SU-DHL-6 (cell line): ENCODE measurements around the gene COMT.

Source experiments
- H2AFZ ChIP-seq: fragments of 200-600 bp; sonication (generic); 2 replicates; pipeline ENCODE4 v1.6.1; 2014; ENCODE audit warnings: low read depth, mild to moderate bottlenecking, moderate library complexity, mixed read lengths, antibody characterized with exemption, low read length; ENCODE audit not compliant: severe bottlenecking
- H3F3A ChIP-seq: fragments of 200-600 bp; shearing (Covaris generic); 2 replicates; pipeline ENCODE4 v1.6.0; 2016; ENCODE audit warnings: antibody characterized with exemption, mild to moderate bottlenecking; ENCODE audit not compliant: insufficient read depth
- H3K27ac ChIP-seq: fragments of 200-600 bp; sonication (generic); 2 replicates; pipeline ENCODE4 v1.5.1; 2016; ENCODE audit warnings: low read depth, mild to moderate bottlenecking, low read length, moderate library complexity, mixed read lengths
- H3K27me3 ChIP-seq: fragments of 200-600 bp; sonication (generic), shearing (Covaris generic); 2 replicates; pipeline ENCODE4 v1.6.0; 2014; ENCODE audit warnings: mild to moderate bottlenecking, low read length
- H3K36me3 ChIP-seq: fragments of 200-600 bp; sonication (generic); 2 replicates; pipeline ENCODE4 v1.6.1; 2014; ENCODE audit warnings: mild to moderate bottlenecking, low read length, mixed read lengths
- H3K4me2 ChIP-seq: fragments of 300-600, 200-600 bp; shearing (Covaris generic), sonication (generic); 2 replicates; pipeline ENCODE4 v1.6.0; 2014; ENCODE audit warnings: low read length, low read depth, mild to moderate bottlenecking; ENCODE audit not compliant: poor library complexity, severe bottlenecking
- H3K4me3 ChIP-seq: fragments of 200-600 bp; sonication (generic); 2 replicates; pipeline ENCODE4 v1.5.1; 2014; ENCODE audit warnings: antibody characterized with exemption, low read length, mild to moderate bottlenecking, mixed read lengths; ENCODE audit not compliant: insufficient read depth, poor library complexity, severe bottlenecking
- H3K79me2 ChIP-seq: fragments of 200-600 bp; sonication (generic); 2 replicates; pipeline ENCODE4 v1.6.1; 2014; ENCODE audit warnings: mild to moderate bottlenecking, low read length, moderate library complexity; ENCODE audit not compliant: insufficient read depth
- H3K9ac ChIP-seq: fragments of 200-600 bp; sonication (generic); 2 replicates; pipeline ENCODE4 v1.7.0; 2014; ENCODE audit warnings: mild to moderate bottlenecking, low read length
- H3K9me2 ChIP-seq: fragments of 200-600 bp; sonication (generic); replicated peaks from 2 replicates; pipeline ENCODE4 v1.6.1; 2014; ENCODE audit warnings: low read length; ENCODE audit not compliant: insufficient read depth
- H3K9me3 ChIP-seq: fragments of 200-600 bp; sonication (generic); 2 replicates; pipeline ENCODE4 v1.6.1; 2014; ENCODE audit warnings: low read length, mixed read lengths; ENCODE audit not compliant: insufficient read depth
- H4K20me1 ChIP-seq: fragments of 200-600 bp; sonication (generic); 2 replicates; pipeline ENCODE4 v1.6.1; 2014; ENCODE audit warnings: low read depth, mild to moderate bottlenecking, antibody characterized with exemption, low read length, moderate library complexity, mixed read lengths
- CTCF ChIP-seq: fragments of 200-600 bp; sonication (generic); IDR thresholded peaks from one replicate; pipeline ENCODE4 v1.5.1; 2017; ENCODE audit warnings: antibody characterized with exemption, mild to moderate bottlenecking, low read length, moderate library complexity; ENCODE audit not compliant: insufficient read depth, poor library complexity, severe bottlenecking
- EZH2phosphoT487 ChIP-seq: fragments of 200-600 bp; sonication (generic), shearing (Covaris generic); conservative IDR thresholded peaks from 2 replicates; pipeline ENCODE4 v1.6.1; 2018; ENCODE audit warnings: mild to moderate bottlenecking, antibody characterized with exemption, low read length, moderate library complexity, mixed read lengths

The COMT gene

GRCh38 chr22:19917389-19918138 lies 24.0 kb upstream of the COMT start:
- H3F3A ChIP-seq = no peaks in the 10 kb centered on the region
- no peak overlapping the region for H3K27ac ChIP-seq
- no peaks in the 10 kb centered on the region for H3K9me3 ChIP-seq
- H2AFZ ChIP-seq = no peak overlapping the region
- H4K20me1 ChIP-seq = no peaks in the 10 kb centered on the region
- H3K79me2 ChIP-seq = no peaks in the 10 kb centered on the region
- TF ChIP-seq CTCF (no peak), EZH2phosphoT487 (no peak)
- H3K4me2 ChIP-seq = no peak overlapping the region
- H3K9ac ChIP-seq = no peak overlapping the region
- H3K27me3 ChIP-seq = no peaks in the 10 kb centered on the region
- no peaks in the 10 kb centered on the region for H3K9me2 ChIP-seq
- H3K4me3 ChIP-seq = no peak overlapping the region
- no peaks in the 10 kb centered on the region for H3K36me3 ChIP-seq

GRCh38 chr22:19918332-19919106 lies 23.1 kb upstream of the COMT start:
- no peak overlapping the region for H3K4me3 ChIP-seq
- H2AFZ ChIP-seq = no peak overlapping the region
- no peaks in the 10 kb centered on the region for H3K27me3 ChIP-seq
- no peak overlapping the region for H3K4me2 ChIP-seq
- H3K9me2 ChIP-seq = no peaks in the 10 kb centered on the region
- no peak overlapping the region for H3K27ac ChIP-seq
- no peaks in the 10 kb centered on the region for H3K9me3 ChIP-seq
- TF ChIP-seq CTCF = no peak
- TF ChIP-seq EZH2phosphoT487 = no peak
- H3F3A ChIP-seq = no peaks in the 10 kb centered on the region
- H3K79me2 ChIP-seq = no peaks in the 10 kb centered on the region
- H3K9ac ChIP-seq = no peak overlapping the region
- H3K36me3 ChIP-seq = no peaks in the 10 kb centered on the region
- no peaks in the 10 kb centered on the region for H4K20me1 ChIP-seq

- H3K9ac ChIP-seq = no peak overlapping the region
Observed at GRCh38 chr22:19919701-19920363, 21.7 kb upstream of the COMT start.

More at GRCh38 chr22:19919701-19920363, 21.7 kb upstream of the COMT start:
- Histone ChIP-seq H3K79me2 (no peaks in the 10 kb centered on the region), H3K36me3 (no peaks in the 10 kb centered on the region), H3K4me2 (no peak overlapping the region), H3F3A (no peaks in the 10 kb centered on the region), H3K9me3 (no peaks in the 10 kb centered on the region), H2AFZ (no peak overlapping the region), H3K4me3 (no peak overlapping the region), H3K27me3 (no peaks in the 10 kb centered on the region), H3K9me2 (no peaks in the 10 kb centered on the region), H4K20me1 (no peaks in the 10 kb centered on the region), H3K27ac (no peak overlapping the region)
- TF ChIP-seq EZH2phosphoT487 (no peak), CTCF (no peak)
